ENCODE measurements around the gene LUZP2.
"Not testable (repeated sequence)": the region's sequence is repeated elsewhere in the genome, so short reads cannot be mapped to it uniquely, and the experiment has no call there.

LUZP2 gene

GRCh38 chr11:24900514-24900913, 403.7 kb downstream of the LUZP2 start:
- DNase-seq (ENCODE audit: low read depth in 2 of 2) = no peak

GRCh38 chr11:24900960-24901549, 404.2 kb downstream of the LUZP2 start:
- no peak for DNase-seq (ENCODE audit: low read depth in 2 of 2)

GRCh38 chr11:24903555-24903954, 406.7 kb downstream of the LUZP2 start:
- DNase-seq (ENCODE audit: low read depth in 2 of 2) = no peak

GRCh38 chr11:24925091-24925490, 428.2 kb downstream of the LUZP2 start:
- no peak for DNase-seq (ENCODE audit: low read depth in 2 of 2)

- DNase-seq (ENCODE audit: low read depth in 2 of 2) = no peak
Observed at GRCh38 chr11:24932110-24933000, 435.5 kb downstream of the LUZP2 start.

GRCh38 chr11:24934733-24935439, 438.0 kb downstream of the LUZP2 start:
- no peak for DNase-seq (ENCODE audit: low read depth in 2 of 2)

GRCh38 chr11:24944891-24945290, 448.0 kb downstream of the LUZP2 start:
- no peak for DNase-seq (ENCODE audit: low read depth in 2 of 2)

- no peak for DNase-seq (ENCODE audit: low read depth in 2 of 2)
Observed at GRCh38 chr11:24949406-24949805, 452.6 kb downstream of the LUZP2 start.

- no peak for DNase-seq (ENCODE audit: low read depth in 2 of 2)
Observed at GRCh38 chr11:24963852-24964251, 467.0 kb downstream of the LUZP2 start.

- no peak for DNase-seq (ENCODE audit: low read depth in 2 of 2)
Observed at GRCh38 chr11:24965748-24966147, 468.9 kb downstream of the LUZP2 start.

GRCh38 chr11:24993903-24994302, 497.1 kb downstream of the LUZP2 start:
- DNase-seq (ENCODE audit: low read depth in 2 of 2) = not testable (repeated sequence)

GRCh38 chr11:24999929-25000328, 503.1 kb downstream of the LUZP2 start:
- DNase-seq (ENCODE audit: low read depth in 2 of 2) = not testable (repeated sequence)

- no peak for DNase-seq (ENCODE audit: low read depth in 2 of 2)
Observed at GRCh38 chr11:25037431-25037830, 540.6 kb downstream of the LUZP2 start.

- no peak for DNase-seq (ENCODE audit: low read depth in 2 of 2)
Observed at GRCh38 chr11:25038131-25038530, 541.3 kb downstream of the LUZP2 start.

- no peak for DNase-seq (ENCODE audit: low read depth in 2 of 2)
Observed at GRCh38 chr11:25039165-25039564, 542.3 kb downstream of the LUZP2 start.

- no peak for DNase-seq (ENCODE audit: low read depth in 2 of 2)
Observed at GRCh38 chr11:25048632-25049031, 551.8 kb downstream of the LUZP2 start.

GRCh38 chr11:25052844-25053243, 556.0 kb downstream of the LUZP2 start:
- no peak for DNase-seq (ENCODE audit: low read depth in 2 of 2)

- no peak for DNase-seq (ENCODE audit: low read depth in 2 of 2)
Observed at GRCh38 chr11:25057861-25058260, 561.0 kb downstream of the LUZP2 start.

- no peak for DNase-seq (ENCODE audit: low read depth in 2 of 2)
Observed at GRCh38 chr11:25065746-25066145, 568.9 kb downstream of the LUZP2 start.

- no peak for DNase-seq (ENCODE audit: low read depth in 2 of 2)
Observed at GRCh38 chr11:25066706-25067105, 569.9 kb downstream of the LUZP2 start.

GRCh38 chr11:25068451-25068850, 571.6 kb downstream of the LUZP2 start:
- no peak for DNase-seq (ENCODE audit: low read depth in 2 of 2)

- DNase-seq (ENCODE audit: low read depth in 2 of 2) = no peak
Observed at GRCh38 chr11:25094085-25094802, 597.4 kb downstream of the LUZP2 start.
